GM12874 (cell line): ENCODE measurements around the gene PCAT6.

Experiments used
- TF ChIP-seq, protein P1 (sequence below): IDR thresholded peaks from 2 replicates; pipeline ENCODE4 v1.5.1; 2011; ENCODE audit warnings: low read depth, mild to moderate bottlenecking, control low read depth, low read length, moderate library complexity; ENCODE audit not compliant: insufficient read depth

The PCAT6 gene

DNA sequence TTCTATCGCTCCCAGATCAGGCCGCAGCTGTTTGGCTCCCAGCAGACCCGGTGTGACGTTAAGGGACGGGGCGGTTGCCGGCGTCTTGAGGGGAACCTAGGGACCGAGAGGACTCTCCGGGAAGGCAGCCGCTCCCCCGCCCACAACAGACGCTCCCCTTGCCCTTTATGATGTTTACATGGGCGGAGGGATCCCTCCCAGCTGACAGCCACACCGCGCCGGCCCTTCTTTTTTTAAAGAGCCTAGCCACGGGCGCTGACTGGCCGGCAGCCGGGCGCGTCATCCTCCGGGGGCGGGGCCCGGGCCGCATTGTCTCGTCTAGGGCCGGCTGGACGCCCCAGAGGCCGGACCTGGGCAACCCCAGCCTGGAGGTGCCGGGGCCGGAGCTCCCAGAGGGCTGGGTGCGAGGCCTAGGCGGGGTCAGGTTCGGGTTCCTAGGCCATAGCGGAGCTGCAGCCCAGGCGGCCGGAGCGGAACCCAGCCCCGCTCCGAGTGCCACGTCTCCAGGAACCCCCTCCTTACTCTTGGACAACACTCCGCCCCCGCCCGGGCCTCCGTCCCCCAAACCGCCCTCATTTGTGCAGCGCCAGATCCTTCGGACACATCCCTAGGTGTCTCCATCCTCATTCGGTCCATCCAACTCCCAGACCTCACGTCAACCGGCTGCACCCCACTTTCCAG lies at the start of gene PCAT6:
Gene PCAT6 (plus strand): TSS at position 340 of the 681 bp plus-strand sequence.
- TF ChIP-seq, protein P1, sequence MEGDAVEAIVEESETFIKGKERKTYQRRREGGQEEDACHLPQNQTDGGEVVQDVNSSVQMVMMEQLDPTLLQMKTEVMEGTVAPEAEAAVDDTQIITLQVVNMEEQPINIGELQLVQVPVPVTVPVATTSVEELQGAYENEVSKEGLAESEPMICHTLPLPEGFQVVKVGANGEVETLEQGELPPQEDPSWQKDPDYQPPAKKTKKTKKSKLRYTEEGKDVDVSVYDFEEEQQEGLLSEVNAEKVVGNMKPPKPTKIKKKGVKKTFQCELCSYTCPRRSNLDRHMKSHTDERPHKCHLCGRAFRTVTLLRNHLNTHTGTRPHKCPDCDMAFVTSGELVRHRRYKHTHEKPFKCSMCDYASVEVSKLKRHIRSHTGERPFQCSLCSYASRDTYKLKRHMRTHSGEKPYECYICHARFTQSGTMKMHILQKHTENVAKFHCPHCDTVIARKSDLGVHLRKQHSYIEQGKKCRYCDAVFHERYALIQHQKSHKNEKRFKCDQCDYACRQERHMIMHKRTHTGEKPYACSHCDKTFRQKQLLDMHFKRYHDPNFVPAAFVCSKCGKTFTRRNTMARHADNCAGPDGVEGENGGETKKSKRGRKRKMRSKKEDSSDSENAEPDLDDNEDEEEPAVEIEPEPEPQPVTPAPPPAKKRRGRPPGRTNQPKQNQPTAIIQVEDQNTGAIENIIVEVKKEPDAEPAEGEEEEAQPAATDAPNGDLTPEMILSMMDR: no peak

DNA sequence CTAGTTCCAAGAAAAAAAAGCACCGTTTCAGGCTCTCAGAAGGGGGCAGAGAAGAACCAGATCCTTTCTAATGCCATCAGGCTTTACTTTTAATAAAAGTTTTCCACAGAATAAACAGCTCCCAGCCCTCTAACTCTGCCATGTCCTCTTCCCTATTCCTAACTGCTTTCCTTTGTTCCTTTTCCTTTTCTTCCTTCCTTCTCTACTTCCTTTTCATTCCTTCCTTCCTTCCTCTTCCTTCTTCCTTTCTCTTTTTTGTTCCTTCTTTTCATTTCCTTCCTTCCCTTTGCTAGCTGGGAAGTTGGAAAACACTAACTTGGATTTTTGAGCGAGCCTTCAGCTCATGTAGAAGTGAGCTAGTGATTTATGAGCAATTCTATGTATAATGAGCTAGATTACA lies 48.7 kb upstream of the PCAT6 start:
- TF ChIP-seq, protein P1: no peak

DNA sequence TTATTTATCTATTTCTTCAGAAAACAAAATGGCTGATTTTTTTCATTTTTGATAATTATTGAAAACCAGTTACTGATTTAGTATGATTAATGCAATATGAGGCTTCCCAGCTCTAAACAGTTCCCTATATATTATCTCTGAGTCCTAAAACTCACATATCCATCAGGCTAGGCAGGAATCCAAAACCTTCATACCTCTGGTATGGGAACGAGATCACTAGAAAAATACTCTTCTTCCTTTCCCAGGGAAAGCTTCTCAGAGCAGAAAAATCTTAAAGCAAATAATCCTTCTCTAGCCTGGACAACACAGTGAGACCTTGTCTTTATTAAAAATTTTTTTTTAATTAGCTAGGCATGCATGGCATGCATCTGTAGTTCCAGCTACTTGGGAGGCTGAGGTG lies 45.0 kb upstream of the PCAT6 start:
- TF ChIP-seq, protein P1: no peak

DNA sequence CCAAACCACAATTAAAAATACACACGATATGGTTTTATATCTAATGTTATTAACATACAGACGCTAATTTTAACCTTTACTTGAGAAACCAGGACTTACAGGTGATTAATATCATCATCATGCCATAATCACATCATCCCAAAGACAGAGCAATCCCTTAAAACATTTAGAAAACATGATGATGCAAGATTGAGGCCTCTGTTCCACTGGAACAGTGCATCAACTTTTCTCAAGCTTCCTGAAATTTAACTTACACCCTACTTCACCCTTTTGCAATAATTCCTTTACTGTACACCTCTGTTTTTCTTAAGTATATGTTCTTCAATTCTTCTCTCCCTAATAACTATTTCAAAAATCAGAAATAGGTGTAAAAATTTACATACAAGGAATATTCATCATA lies 40.6 kb upstream of the PCAT6 start:
- TF ChIP-seq, protein P1: no peak

DNA sequence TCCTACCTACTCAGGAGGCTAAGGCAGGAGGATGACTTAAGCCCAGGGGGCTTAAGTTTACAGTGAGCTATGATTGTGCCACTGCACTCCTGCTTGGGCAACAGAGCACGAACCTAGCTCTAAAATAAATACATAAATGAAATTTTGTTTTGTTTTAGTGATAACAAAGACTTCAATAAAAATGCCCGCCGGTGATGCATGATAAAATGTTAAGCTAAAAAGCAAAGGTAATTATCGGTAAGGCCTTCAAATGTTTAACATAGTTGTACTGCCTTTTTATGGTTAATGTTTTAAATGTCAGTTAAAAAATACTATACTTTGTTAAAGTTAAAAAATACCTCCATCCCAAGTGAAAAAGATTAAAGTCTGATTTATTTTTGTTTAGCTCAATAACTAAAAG lies 29.6 kb upstream of the PCAT6 start:
- TF ChIP-seq, protein P1: no peak

DNA sequence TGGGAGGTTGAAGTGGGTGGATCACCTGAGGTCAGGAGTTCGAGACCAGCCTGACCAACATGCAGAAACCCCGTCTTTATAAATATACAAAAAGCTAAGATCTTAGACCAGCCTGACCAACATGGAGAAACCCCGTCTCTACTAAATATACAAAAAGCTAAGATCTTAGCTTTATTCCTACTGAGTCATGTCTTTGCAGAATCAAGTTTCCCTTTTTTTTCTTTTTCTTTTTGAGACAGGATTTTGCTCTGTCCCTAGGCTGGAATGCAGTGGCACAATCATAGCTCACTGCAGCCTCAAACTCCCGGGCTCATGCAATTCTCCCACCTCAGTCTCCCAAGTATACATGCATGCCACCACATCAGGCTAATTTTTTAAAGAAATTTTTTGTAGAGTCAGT lies 23.9 kb upstream of the PCAT6 start:
- TF ChIP-seq, protein P1: no peak

DNA sequence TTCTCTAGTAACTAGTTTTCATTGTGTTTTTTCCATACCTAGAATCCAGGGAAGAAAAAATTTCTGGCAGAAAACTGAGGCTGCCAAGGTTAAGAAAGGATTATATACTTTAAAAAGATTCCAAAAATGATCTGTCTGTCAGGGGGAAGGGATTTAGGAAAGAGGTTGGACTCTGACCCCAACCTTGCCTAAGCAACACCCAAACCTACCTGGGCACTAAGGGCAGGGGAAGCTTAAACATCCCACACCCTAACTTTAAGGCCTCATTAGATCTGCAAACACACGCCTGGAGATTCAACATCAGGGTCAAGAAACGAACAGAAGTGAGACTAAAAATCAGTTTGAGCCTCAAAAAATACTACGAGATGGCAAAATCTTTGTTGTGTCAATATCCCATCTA lies 22.0 kb upstream of the PCAT6 start:
- TF ChIP-seq, protein P1: no peak
